GM06990 (cell line): ENCODE results near the gene GRK5.
A peak's percentile ranks its signal among the peaks of the same experiment; 100 is the strongest.
"Not testable (repeated sequence)": the region's sequence is repeated elsewhere in the genome, so short reads cannot be mapped to it uniquely, and the experiment has no call there.

ENCODE experiments used
- DNase-seq: peaks from one replicate; pipeline ENCODE4 v3.0.0-alpha.2; 2011; ENCODE audit not compliant: insufficient read length; ENCODE audit errors: extremely low read depth
- H3K27me3 ChIP-seq: replicated peaks from 2 replicates; pipeline ENCODE4 v1.6.0; 2011; ENCODE audit warnings: low read length; ENCODE audit not compliant: control insufficient read depth, insufficient read depth
- H3K36me3 ChIP-seq: 2 replicates; pipeline ENCODE4 v1.5.1; 2011; ENCODE audit warnings: low read length; ENCODE audit not compliant: control insufficient read depth, insufficient read depth
- H3K4me3 ChIP-seq: replicated peaks from 2 replicates; pipeline ENCODE4 v1.5.1; 2011; ENCODE audit warnings: low read depth, mild to moderate bottlenecking, control low read depth, low read length
- CTCF ChIP-seq: IDR thresholded peaks from 2 replicates; pipeline ENCODE4 v1.5.1; 2011; ENCODE audit warnings: low read length, control low read depth, mild to moderate bottlenecking, inconsistent platforms; ENCODE audit not compliant: insufficient read depth, poor library complexity, severe bottlenecking

Gene GRK5

GRCh38 chr10:119269737-119270136 is 62.4 kb downstream of the GRK5 start:
- no peak overlapping the region for H3K4me3 ChIP-seq
- no peaks in the 10 kb centered on the region for H3K36me3 ChIP-seq
- no peaks in the 10 kb centered on the region for H3K27me3 ChIP-seq
- DNase-seq, result no peak
- no peak for TF ChIP-seq CTCF

- Histone ChIP-seq H3K36me3 (no peaks in the 10 kb centered on the region), H3K27me3 (no peaks in the 10 kb centered on the region), H3K4me3 (no peak overlapping the region)
- no peak for TF ChIP-seq CTCF
- DNase-seq, result peak; percentile 73
Observed at GRCh38 chr10:119270762-119271366, 63.5 kb downstream of the GRK5 start.

- not testable (repeated sequence) for H3K27me3 ChIP-seq, DNase-seq, H3K36me3 ChIP-seq, H3K4me3 ChIP-seq
Observed at GRCh38 chr10:119272338-119272734, 65.0 kb downstream of the GRK5 start.

GRCh38 chr10:119272736-119273135 is 65.4 kb downstream of the GRK5 start:
- Histone ChIP-seq H3K27me3 (no peaks in the 10 kb centered on the region), H3K4me3 (no peak overlapping the region), H3K36me3 (no peaks in the 10 kb centered on the region)
- no peak for DNase-seq
- TF ChIP-seq CTCF, result no peak

- Histone ChIP-seq H3K36me3 (no peaks in the 10 kb centered on the region), H3K27me3 (no peaks in the 10 kb centered on the region), H3K4me3 (no peak overlapping the region)
- no peak for TF ChIP-seq CTCF
- DNase-seq, result no peak
Observed at GRCh38 chr10:119273413-119273812, 66.0 kb downstream of the GRK5 start.

GRCh38 chr10:119274519-119275045 is 67.2 kb downstream of the GRK5 start:
- no peaks in the 10 kb centered on the region for H3K27me3 ChIP-seq
- DNase-seq, result no peak
- H3K4me3 ChIP-seq, result no peak overlapping the region
- no peaks in the 10 kb centered on the region for H3K36me3 ChIP-seq
- peak; percentile 18 for TF ChIP-seq CTCF
